Kidney (tissue), 14 donors: ENCODE results near the gene MRNIP. TPM values are rescaled to one million over a fixed set of nuclear protein-coding genes. Genes with fewer than 3 reads are reported as not detected.

ENCODE experiments used
- DNase-seq, 5 donors: peaks; one replicate each; pipeline ENCODE4 v3.0.0-alpha.2; 2013 to 2020
- FAIRE-seq: peaks from 2 replicates; lab custom pipeline; 2012; peaks lifted over from hg19 to GRCh38; lab: Jason Lieb, UNC
- H3K27ac ChIP-seq, 2 donors: one replicate each; pipeline ENCODE4 v1.7.0; 2013; ENCODE audit warnings: low read depth in 2 of 2, low read length in 2 of 2, inconsistent platforms in 1 of 2
- H3K27me3 ChIP-seq: one replicate; pipeline ENCODE4 v1.7.1; 2013; ENCODE audit warnings: low read length, inconsistent platforms; ENCODE audit not compliant: control insufficient read depth, insufficient read depth
- H3K36me3 ChIP-seq, 3 donors: one replicate each; pipeline versions ENCODE4 v1.7.0 to v1.7.1; 2013; ENCODE audit warnings: low read length in 3 of 3, control low read depth in 1 of 3, inconsistent platforms in 1 of 3; ENCODE audit not compliant: insufficient read depth in 3 of 3, control insufficient read depth in 2 of 3
- H3K4me1 ChIP-seq, 3 donors: one replicate each; pipeline versions ENCODE4 v1.7.0 to v1.7.1; 2013; ENCODE audit warnings: low read length in 3 of 3, inconsistent platforms in 1 of 3, low read depth in 1 of 3; ENCODE audit not compliant: control insufficient read depth in 2 of 3, insufficient read depth in 2 of 3
- H3K4me3 ChIP-seq, 3 donors: one replicate each; pipeline versions ENCODE4 v1.7.0 to v1.8.1; 2013; ENCODE audit warnings: low read length in 3 of 3, control low read depth in 1 of 3, inconsistent platforms in 1 of 3
- H3K9ac ChIP-seq, 3 donors: one replicate each; pipeline versions ENCODE4 v1.7.0 to v1.7.1; 2013; ENCODE audit warnings: low read length in 3 of 3, control low read depth in 1 of 3, inconsistent platforms in 1 of 3
- H3K9me3 ChIP-seq, 3 donors: one replicate each; pipeline versions ENCODE4 v1.7.0 to v1.7.1; 2013; ENCODE audit warnings: low read length in 3 of 3, control low read depth in 1 of 3, inconsistent platforms in 1 of 3; ENCODE audit not compliant: control insufficient read depth in 2 of 3, insufficient read depth in 1 of 3
- CTCF ChIP-seq: IDR thresholded peaks from 3 replicates; pipeline ENCODE4 v1.5.1; 2012; ENCODE audit warnings: mild to moderate bottlenecking, moderate library complexity, borderline replicate concordance; ENCODE audit not compliant: insufficient read depth; ENCODE audit errors: extremely low read depth
- intact Hi-C: fragments of 100-400 bp; cut with DNase I; formaldehyde crosslinking; loops from one replicate; pipeline ENCODE4 v1.11.1; 2022
- polyA plus RNA-seq: library from polyadenylated mRNA; stranded (reverse); fragments of 350-450 nt; fragmentation: Illumina TruSeq; extraction: RNeasy Lipid Tissue Mini Kit (QIAGEN cat#74804); gene quantifications from one replicate; pipeline ENCODE4 v1.2.3, GENCODE V29; 2014; ENCODE audit warnings: low read depth, low replicate concordance; ENCODE audit not compliant: insufficient read depth
- total RNA-seq: library from RNA; stranded (reverse); fragmentation: NEBNext Ultra II Directional; extraction: Animal tissue kit (Norgen Biotek cat#: 25700); gene quantifications from one replicate; pipeline ENCODE4 v1.2.1, GENCODE V29; 2021
- donor health status: control.
- donor health status: control.
- donor health status: control.
- donor health status: control.
- donor health status: control.
- donor health status: DM: yes; HTN: yes; CAD: no.
- donor health status: Normal renal cell carcinoma (clear cell type).

Gene MRNIP
- total and polyA plus RNA-seq, 2 donors from 2014 or later: 25.3 to 36.6 TPM

GRCh38 chr5:179874536-179875292 lies 16.1 kb upstream of the MRNIP start:
- DNase-seq: peak in 1 of 5 donors; percentile 45

GRCh38 chr5:179874136-179874535 lies 15.5 kb upstream of the MRNIP start:
- no peak for FAIRE-seq
- H3K9me3 ChIP-seq: no peaks in the 10 kb centered on the region
- no peak for TF ChIP-seq CTCF

More at GRCh38 chr5:179874536-179875292, 16.1 kb upstream of the MRNIP start:
- Histone ChIP-seq H3K36me3 (peaks cover 2 to 31% (median 25%) of the 10 kb centered on the region in 3 donors), H3K27me3 (no peaks in the 10 kb centered on the region), H3K27ac (no peak overlapping the region), H3K4me1 (peaks cover 0 to 2% (median 0%) of the 10 kb centered on the region in 3 donors), H3K4me3 (no peak overlapping the region), H3K9me3 (no peaks in the 10 kb centered on the region), H3K9ac (no peak overlapping the region)
- intact Hi-C loops: no loop called here
- no peak for FAIRE-seq
- no peak for TF ChIP-seq CTCF

GRCh38 chr5:179873588-179874110 lies 15.0 kb upstream of the MRNIP start:
- TF ChIP-seq CTCF: no peak
- no peaks in the 10 kb centered on the region for H3K27me3 ChIP-seq
- DNase-seq (no peak), FAIRE-seq (no peak)
- intact Hi-C loops: no loop called here
- H3K4me3 ChIP-seq: no peak overlapping the region
- no peak overlapping the region for H3K9ac ChIP-seq
- peaks cover 0 to 2% (median 0%) of the 10 kb centered on the region in 3 donors for H3K4me1 ChIP-seq
- no peak overlapping the region for H3K27ac ChIP-seq
- H3K9me3 ChIP-seq: no peaks in the 10 kb centered on the region
- H3K36me3 ChIP-seq: peaks cover 2 to 31% (median 23%) of the 10 kb centered on the region in 3 donors

More at GRCh38 chr5:179874136-179874535, 15.5 kb upstream of the MRNIP start:
- H3K9ac ChIP-seq: no peak overlapping the region
- DNase-seq: peak in 1 of 5 donors; percentile 49
- peaks cover 0 to 2% (median 0%) of the 10 kb centered on the region in 3 donors for H3K4me1 ChIP-seq
- H3K27me3 ChIP-seq: no peaks in the 10 kb centered on the region
- H3K36me3 ChIP-seq: peaks cover 2 to 31% (median 25%) of the 10 kb centered on the region in 3 donors
- H3K27ac ChIP-seq: no peak overlapping the region
- H3K4me3 ChIP-seq: no peak overlapping the region
- intact Hi-C loops: no loop called here
